ENCODE data around the gene SUPT5H. TPM values are rescaled to one million over a fixed set of nuclear protein-coding genes. Genes with fewer than 3 reads are reported as not detected.
A peak's percentile ranks its signal among the peaks of the same experiment; 100 is the strongest.

The SUPT5H gene
- total RNA-seq, 3 donors from 2014 or later, result 101 to 122 (median 102) TPM

DNA sequence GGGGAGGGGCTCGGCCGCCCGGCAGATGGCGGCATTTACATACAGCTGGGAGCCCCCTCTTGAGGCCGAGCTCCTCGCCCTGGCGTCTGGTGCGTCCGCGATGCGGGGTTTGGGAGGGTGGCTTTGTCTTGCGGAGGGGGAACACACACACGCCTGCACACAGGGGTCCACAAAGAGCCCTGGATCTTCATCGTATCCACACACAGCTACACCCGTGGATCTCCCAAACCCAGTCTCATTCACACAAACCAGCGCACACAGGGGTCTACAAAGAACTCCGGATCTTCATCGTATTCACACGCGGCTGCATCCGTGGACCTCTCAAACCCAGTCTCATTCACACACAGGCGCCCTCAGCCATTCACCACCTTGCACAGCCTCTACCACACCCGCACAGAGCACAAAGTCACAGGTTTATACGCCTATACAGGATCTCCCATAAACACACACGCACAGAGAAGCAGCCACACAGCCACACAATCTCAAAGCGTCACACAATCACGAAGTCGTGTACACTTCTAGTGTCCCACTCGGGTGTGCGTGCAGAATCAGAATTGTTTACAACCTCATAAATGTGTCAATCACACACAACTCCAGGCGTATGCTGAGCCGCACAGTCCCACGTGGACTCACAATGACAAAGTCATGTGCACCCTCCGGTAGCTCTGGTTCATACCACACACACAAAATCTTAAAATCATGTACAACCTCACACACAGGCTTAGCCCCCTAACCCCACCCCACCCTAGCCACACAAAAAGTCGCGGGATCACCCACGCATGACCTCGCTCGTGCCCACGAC is 52.8 kb downstream of the SUPT5H start:
- DNase-seq (peak; percentile 35 to 66 (median 59)), ATAC-seq (peak; percentile 59)
- intact Hi-C loops (cut with DNase I, micrococcal nuclease), result no loop called here
- H3K4me1 ChIP-seq (ENCODE audit: low read depth), result peaks cover 17% of the 10 kb centered on the region
- H3K9me3 ChIP-seq, result no peaks in the 10 kb centered on the region
- no peak overlapping the region for H3K4me3 ChIP-seq
- TF ChIP-seq, protein P1, sequence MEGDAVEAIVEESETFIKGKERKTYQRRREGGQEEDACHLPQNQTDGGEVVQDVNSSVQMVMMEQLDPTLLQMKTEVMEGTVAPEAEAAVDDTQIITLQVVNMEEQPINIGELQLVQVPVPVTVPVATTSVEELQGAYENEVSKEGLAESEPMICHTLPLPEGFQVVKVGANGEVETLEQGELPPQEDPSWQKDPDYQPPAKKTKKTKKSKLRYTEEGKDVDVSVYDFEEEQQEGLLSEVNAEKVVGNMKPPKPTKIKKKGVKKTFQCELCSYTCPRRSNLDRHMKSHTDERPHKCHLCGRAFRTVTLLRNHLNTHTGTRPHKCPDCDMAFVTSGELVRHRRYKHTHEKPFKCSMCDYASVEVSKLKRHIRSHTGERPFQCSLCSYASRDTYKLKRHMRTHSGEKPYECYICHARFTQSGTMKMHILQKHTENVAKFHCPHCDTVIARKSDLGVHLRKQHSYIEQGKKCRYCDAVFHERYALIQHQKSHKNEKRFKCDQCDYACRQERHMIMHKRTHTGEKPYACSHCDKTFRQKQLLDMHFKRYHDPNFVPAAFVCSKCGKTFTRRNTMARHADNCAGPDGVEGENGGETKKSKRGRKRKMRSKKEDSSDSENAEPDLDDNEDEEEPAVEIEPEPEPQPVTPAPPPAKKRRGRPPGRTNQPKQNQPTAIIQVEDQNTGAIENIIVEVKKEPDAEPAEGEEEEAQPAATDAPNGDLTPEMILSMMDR (IDR thresholded peaks at IDR 0.05), result no peak
- H3K36me3 ChIP-seq (ENCODE audit: low read depth), result no peaks in the 10 kb centered on the region

DNA sequence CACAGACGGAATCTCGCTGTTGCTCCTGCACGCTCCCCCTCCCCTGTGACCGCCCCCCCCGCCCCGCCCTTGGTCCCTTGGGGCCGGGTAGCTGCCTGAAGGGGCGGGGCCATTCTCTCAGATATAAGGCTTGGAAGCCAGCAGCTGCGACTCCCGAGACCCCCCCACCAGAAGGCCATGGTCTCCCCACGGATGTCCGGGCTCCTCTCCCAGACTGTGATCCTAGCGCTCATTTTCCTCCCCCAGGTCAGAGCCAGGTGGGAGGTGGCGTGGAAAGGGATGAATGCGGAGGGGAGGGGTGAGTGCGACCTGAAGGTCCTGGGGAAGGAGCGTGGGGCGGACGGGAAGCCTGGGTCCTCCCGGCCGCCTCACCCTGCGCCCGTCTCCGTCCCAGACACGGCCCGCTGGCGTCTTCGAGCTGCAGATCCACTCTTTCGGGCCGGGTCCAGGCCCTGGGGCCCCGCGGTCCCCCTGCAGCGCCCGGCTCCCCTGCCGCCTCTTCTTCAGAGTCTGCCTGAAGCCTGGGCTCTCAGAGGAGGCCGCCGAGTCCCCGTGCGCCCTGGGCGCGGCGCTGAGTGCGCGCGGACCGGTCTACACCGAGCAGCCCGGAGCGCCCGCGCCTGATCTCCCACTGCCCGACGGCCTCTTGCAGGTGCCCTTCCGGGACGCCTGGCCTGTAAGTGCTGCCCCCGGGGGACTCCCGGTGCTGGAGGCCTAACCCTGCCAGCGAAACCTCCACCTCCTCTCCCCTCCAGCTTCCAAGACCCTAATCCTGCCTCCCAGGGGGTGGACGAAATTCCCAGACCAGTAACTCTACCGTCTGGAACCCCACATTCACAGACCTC is 53.6 kb downstream of the SUPT5H start, which contains the start of gene DLL3:
DLL3 (plus strand) TSS at position 150 of the 845 bp plus-strand sequence; CDS start at position 178, 28 bp downstream.
- no peaks in the 10 kb centered on the region for H3K9me3 ChIP-seq
- intact Hi-C loops (cut with DNase I, micrococcal nuclease), result no loop called here
- H3K4me1 ChIP-seq (ENCODE audit: low read depth), result peaks cover 17% of the 10 kb centered on the region
- H3K4me3 ChIP-seq, result no peak within 1 kb of the TSS
- TF ChIP-seq, protein P1 (IDR thresholded peaks at IDR 0.05), result no peak
- H3K36me3 ChIP-seq (ENCODE audit: low read depth), result no peaks in the 10 kb centered on the region
- ATAC-seq (peak; percentile 31), DNase-seq (no peak)

DNA sequence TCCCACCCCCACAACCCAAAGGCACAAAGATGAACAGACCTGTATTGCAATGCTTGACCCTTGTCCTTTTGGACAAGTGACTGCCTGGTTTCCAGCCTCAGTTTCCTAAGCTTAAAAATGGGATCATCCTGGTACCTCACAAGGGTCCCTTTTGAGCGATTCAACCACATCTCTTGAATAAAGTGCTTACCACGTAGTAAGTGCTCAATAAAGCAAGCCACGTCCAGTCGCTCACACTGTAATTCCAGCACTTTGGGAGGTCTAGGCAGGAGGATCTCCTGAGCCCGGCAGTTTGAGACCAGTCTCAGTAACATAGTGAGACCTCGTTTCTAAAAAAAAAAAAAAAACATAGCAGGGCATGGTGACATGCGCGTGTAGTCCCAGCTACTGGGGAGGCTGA is 54.5 kb downstream of the SUPT5H start:
- Histone ChIP-seq H3K36me3 (ENCODE audit: low read depth) (no peaks in the 10 kb centered on the region), H3K9me3 (no peaks in the 10 kb centered on the region), H3K4me1 (ENCODE audit: low read depth) (peaks cover 17% of the 10 kb centered on the region), H3K4me3 (no peak overlapping the region)
- intact Hi-C loops (cut with DNase I, micrococcal nuclease), result no loop called here
- ATAC-seq, result no peak
- DNase-seq, result no peak
- TF ChIP-seq, protein P1 (IDR thresholded peaks at IDR 0.05), result no peak

DNA sequence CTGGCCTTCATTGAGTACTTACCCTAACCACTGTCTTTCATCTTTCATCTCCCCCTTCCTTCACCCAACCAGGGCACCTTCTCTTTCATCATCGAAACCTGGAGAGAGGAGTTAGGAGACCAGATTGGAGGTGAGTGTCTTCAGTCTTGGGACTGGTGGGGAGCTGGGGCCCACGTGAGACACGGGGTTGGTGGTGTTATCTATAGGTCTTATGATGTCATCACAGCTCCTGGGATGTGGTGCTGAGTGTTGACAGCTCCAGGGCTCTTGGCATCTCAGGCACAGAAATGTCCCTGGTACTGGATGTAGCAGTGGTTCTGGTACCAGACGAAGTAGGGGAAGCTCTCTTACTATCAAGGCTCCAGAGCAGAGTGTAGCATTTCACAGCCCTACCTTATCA is 55.2 kb downstream of the SUPT5H start:
- DNase-seq (no peak), ATAC-seq (no peak)
- TF ChIP-seq, protein P1 (IDR thresholded peaks at IDR 0.05), result no peak
- intact Hi-C loops (cut with DNase I, micrococcal nuclease), result no loop called here
- Histone ChIP-seq H3K4me3 (no peak overlapping the region), H3K36me3 (ENCODE audit: low read depth) (no peaks in the 10 kb centered on the region), H3K9me3 (no peaks in the 10 kb centered on the region), H3K4me1 (ENCODE audit: low read depth) (peaks cover 17% of the 10 kb centered on the region)

DNA sequence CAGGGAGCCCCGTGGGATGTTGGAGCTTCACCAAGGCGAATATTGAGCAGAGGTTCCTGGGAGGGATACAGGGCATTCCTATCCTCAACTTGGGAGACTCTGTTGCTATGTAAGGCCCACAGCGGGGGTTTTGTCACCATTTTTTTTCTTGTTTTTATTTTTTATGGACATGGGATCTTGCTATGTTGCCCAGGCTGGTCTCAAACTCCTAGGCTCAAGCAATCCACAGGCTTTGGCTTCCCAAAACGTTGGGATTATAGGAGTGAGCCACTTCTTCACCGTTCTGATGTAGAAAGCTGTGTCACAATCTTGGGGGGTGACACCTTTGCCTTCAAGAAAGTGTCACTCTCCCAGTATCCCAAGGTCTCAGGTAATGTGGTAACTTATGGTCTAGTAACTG is 56.0 kb downstream of the SUPT5H start:
- Histone ChIP-seq H3K4me3 (no peak overlapping the region), H3K4me1 (ENCODE audit: low read depth) (peaks cover 17% of the 10 kb centered on the region), H3K36me3 (ENCODE audit: low read depth) (no peaks in the 10 kb centered on the region), H3K9me3 (no peaks in the 10 kb centered on the region)
- DNase-seq, result no peak
- TF ChIP-seq, protein P1 (IDR thresholded peaks at IDR 0.05), result no peak
- no peak for ATAC-seq
- intact Hi-C loops (cut with DNase I, micrococcal nuclease), result no loop called here
